ENCODE measurements around the gene MAP3K10. TPM values are rescaled to one million over a fixed set of nuclear protein-coding genes. Genes with fewer than 3 reads are reported as not detected.
"Not testable (repeated sequence)": the region's sequence is repeated elsewhere in the genome, so short reads cannot be mapped to it uniquely, and the experiment has no call there.

MAP3K10 gene
- total and polyA plus RNA-seq, 7 donors: 4.2 to 17.2 (median 6.4) TPM

GRCh38 chr19:40144947-40145748, 46.1 kb upstream of the MAP3K10 start:
- Histone ChIP-seq H3K4me1 (no peaks in the 10 kb centered on the region), H3K27me3 (peaks cover 0 to 16% (median 6%) of the 10 kb centered on the region in 3 donors), H3K27ac (no peak overlapping the region), H3K9me3 (no peaks in the 10 kb centered on the region), H3K36me3 (no peaks in the 10 kb centered on the region), H3K4me3 (no peak overlapping the region)
- 80 to 83% methylated on average over 5 of the region's 5 CpGs for whole genome bisulfite sequencing, 2 donors
- no peak for TF ChIP-seq POLR2AphosphoS5 (IDR thresholded peaks at IDR 0.05)
- no peak for TF ChIP-seq CTCF (IDR thresholded peaks at IDR 0.05)
- no peak for TF ChIP-seq POLR2A (IDR thresholded peaks at IDR 0.05)
- no peak for TF ChIP-seq EP300 (IDR thresholded peaks at IDR 0.05)
- intact Hi-C loops (cut with DNase I): no loop called here
- no peak for DNase-seq

GRCh38 chr19:40145749-40146029, 45.5 kb upstream of the MAP3K10 start:
- H3K27ac ChIP-seq; H3K4me3 ChIP-seq; H3K4me1 ChIP-seq; intact Hi-C loops (cut with DNase I); H3K9me3 ChIP-seq; H3K36me3 ChIP-seq; DNase-seq: not testable (repeated sequence)
- WGBS, 2 donors: 70 to 84% methylated on average over 6 of the region's 6 CpGs
- peaks cover 0 to 11% (median 6%) of the 10 kb centered on the region in 3 donors for H3K27me3 ChIP-seq

GRCh38 chr19:40147338-40147692, 43.9 kb upstream of the MAP3K10 start:
- Histone ChIP-seq H3K9me3 (no peaks in the 10 kb centered on the region), H3K4me3 (no peak overlapping the region), H3K27ac (no peak overlapping the region), H3K4me1 (no peaks in the 10 kb centered on the region), H3K36me3 (no peaks in the 10 kb centered on the region), H3K27me3 (peaks cover 0 to 11% (median 6%) of the 10 kb centered on the region in 3 donors)
- intact Hi-C loops (cut with DNase I): no loop called here
- TF ChIP-seq EP300 (IDR thresholded peaks at IDR 0.05) (no peak), POLR2A (IDR thresholded peaks at IDR 0.05) (no peak), POLR2AphosphoS5 (IDR thresholded peaks at IDR 0.05) (no peak)
- 79 to 84% methylated on average over 2 of the region's 2 CpGs for WGBS, 2 donors
- DNase-seq: no peak

DNA sequence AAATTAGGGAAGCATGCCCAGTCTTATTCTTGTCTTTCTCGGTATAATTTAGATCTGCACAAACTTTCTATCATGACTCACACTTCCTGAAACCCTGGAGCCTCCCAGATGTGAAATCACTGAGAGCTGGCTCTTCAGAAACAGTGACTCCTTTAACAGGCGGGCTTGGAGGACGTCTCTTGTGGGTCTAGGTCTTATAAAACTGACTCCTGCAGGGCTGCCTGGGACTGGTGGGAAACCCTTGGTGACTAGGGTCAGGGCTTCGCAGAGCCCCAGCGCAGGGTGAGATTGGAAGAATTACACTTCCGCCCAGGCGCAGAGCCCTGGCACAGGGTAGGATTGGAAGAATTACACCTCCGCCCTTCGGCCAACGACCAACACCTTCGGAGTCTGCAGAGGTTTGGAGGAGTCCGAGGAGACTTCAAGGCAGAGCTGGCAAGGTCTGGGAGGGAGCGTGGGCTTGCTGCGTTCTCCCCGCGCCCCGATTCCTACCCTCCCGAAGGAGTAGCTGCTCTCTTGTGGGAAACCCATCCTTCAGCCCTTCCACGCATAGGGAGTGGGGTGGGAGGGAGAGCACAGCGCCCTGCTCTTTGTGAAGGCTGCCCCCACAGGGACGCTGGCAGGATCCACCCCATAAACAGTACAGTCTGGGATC, 43.4 kb upstream of the MAP3K10 start:
- H3K27me3 ChIP-seq: peaks cover 0 to 11% (median 6%) of the 10 kb centered on the region in 3 donors
- no peaks in the 10 kb centered on the region for H3K36me3 ChIP-seq
- WGBS, 2 donors: 59 to 64% methylated on average over 21 of the region's 21 CpGs
- no peak for DNase-seq
- H3K4me3 ChIP-seq: no peak overlapping the region
- intact Hi-C loops (cut with DNase I): no loop called here
- H3K4me1 ChIP-seq: no peaks in the 10 kb centered on the region
- no peaks in the 10 kb centered on the region for H3K9me3 ChIP-seq
- TF ChIP-seq EP300 (IDR thresholded peaks at IDR 0.05) (no peak), POLR2A (IDR thresholded peaks at IDR 0.05) (no peak), CTCF (IDR thresholded peaks at IDR 0.05) (no peak), POLR2AphosphoS5 (IDR thresholded peaks at IDR 0.05) (no peak)
- no peak overlapping the region for H3K27ac ChIP-seq

GRCh38 chr19:40149501-40149900, 41.7 kb upstream of the MAP3K10 start:
- Histone ChIP-seq H3K4me1 (no peaks in the 10 kb centered on the region), H3K27ac (no peak overlapping the region), H3K4me3 (no peak overlapping the region), H3K9me3 (no peaks in the 10 kb centered on the region), H3K27me3 (peaks cover 0 to 11% (median 6%) of the 10 kb centered on the region in 3 donors), H3K36me3 (no peaks in the 10 kb centered on the region)
- intact Hi-C loops (cut with DNase I): no loop called here
- DNase-seq: no peak
- 91 to 93% methylated on average over 3 of the region's 3 CpGs for WGBS, 2 donors
- TF ChIP-seq CTCF (IDR thresholded peaks at IDR 0.05) (no peak), POLR2AphosphoS5 (IDR thresholded peaks at IDR 0.05) (no peak), EP300 (IDR thresholded peaks at IDR 0.05) (no peak), POLR2A (IDR thresholded peaks at IDR 0.05) (no peak)

All from sigmoid colon (tissue), 7 donors.